K562 (cell line): ENCODE data around the gene IPPK. TPM values are rescaled to one million over a fixed set of nuclear protein-coding genes. Genes with fewer than 3 reads are reported as not detected.

ENCODE experiments used
- ATAC-seq: fragments of 200-7000 bp; cut with Tn5 transposase; 3 replicates; pipeline ENCODE4 v1.9.1; 2020; ENCODE audit warnings: moderate library complexity
- BruUV-seq: library from RNA; stranded (reverse); fragments of 400-500 nt; replicated peaks from 2 replicates; lab custom pipeline; 2021; lab: Mats Ljungman, UMichigan
- CTCF ChIA-PET: fragments of 300-600 bp; formaldehyde crosslinking; extraction: SDS; loops from one replicate; lab custom pipeline; 2021; ENCODE audit warnings: low intra/inter-chr PET ratio; lab: Yijun Ruan, JAX
- POLR2A ChIA-PET: fragments of 300-600, 350-650 bp; sonication (Branson Sonifier 250); formaldehyde crosslinking; extraction: SDS; loops from one replicate; lab custom pipeline; 2021; ENCODE audit warnings: antibody characterized with exemption, inconsistent platforms; lab: Yijun Ruan, JAX
- DNase-seq, 4 experiments: peaks; one replicate each; pipeline versions ENCODE4 v3.0.0 to v3.0.0-alpha.2; 2011 to 2018; ENCODE audit warnings: low spot score in 3 of 4, mixed read lengths in 3 of 4; ENCODE audit errors: extremely low read depth in 1 of 4
- FAIRE-seq: peaks from 2 replicates; lab custom pipeline; 2011; peaks lifted over from hg19 to GRCh38; lab: Jason Lieb, UNC
- H2AFZ ChIP-seq: 2 replicates; pipeline ENCODE4 v1.6.0; 2011; ENCODE audit warnings: low read depth, low read length, control low read depth, inconsistent platforms
- H3K27ac ChIP-seq: fragments of 200-600 bp; 3 replicates; pipeline ENCODE4 v1.8.0; 2011; ENCODE audit warnings: low read depth, mild to moderate bottlenecking, control low read depth, inconsistent platforms, low read length, moderate library complexity, mixed read lengths; ENCODE audit errors: extremely low read depth
- H3K27me3 ChIP-seq, 2 experiments: fragments of 300-600 bp in 1 of 2; 2 replicates in 1 of 2; 3 replicates in 1 of 2; pipeline versions ENCODE4 v1.6.0 to v1.8.0; 2011; ENCODE audit warnings: inconsistent platforms in 2 of 2, low read length in 2 of 2, mild to moderate bottlenecking in 1 of 2, mixed read lengths in 1 of 2, moderate library complexity in 1 of 2; ENCODE audit not compliant: control insufficient read depth in 2 of 2, insufficient read depth in 2 of 2
- H3K36me3 ChIP-seq: fragments of 300-600 bp; 3 replicates; pipeline ENCODE4 v1.8.0; 2011; ENCODE audit warnings: mild to moderate bottlenecking, low read length, inconsistent platforms; ENCODE audit not compliant: control insufficient read depth, insufficient read depth
- H3K4me1 ChIP-seq, 2 experiments: fragments of 200-600 bp in 1 of 2; replicated peaks in 1 of 2; 2 replicates in 1 of 2; 3 replicates in 1 of 2; pipeline versions ENCODE4 v1.5.1 to v1.8.0; 2011; ENCODE audit warnings: inconsistent platforms in 2 of 2, low read length in 2 of 2, mild to moderate bottlenecking in 1 of 2, mixed read lengths in 1 of 2, moderate library complexity in 1 of 2; ENCODE audit not compliant: control insufficient read depth in 2 of 2, insufficient read depth in 2 of 2
- H3K4me2 ChIP-seq: 2 replicates; pipeline ENCODE4 v1.6.1; 2011; ENCODE audit warnings: low read length, control low read depth, inconsistent platforms, mixed read lengths; ENCODE audit not compliant: insufficient read depth
- H3K4me3 ChIP-seq: fragments of 200-600 bp; sonication (generic), shearing (Covaris generic); 2 replicates; pipeline ENCODE4 v1.5.1; 2016; ENCODE audit warnings: control low read depth, inconsistent platforms
- H3K79me2 ChIP-seq: fragments of 200-600 bp; 3 replicates; pipeline ENCODE4 v1.8.0; 2011; ENCODE audit warnings: low read length, inconsistent platforms; ENCODE audit not compliant: control insufficient read depth, insufficient read depth
- H3K9ac ChIP-seq, 2 experiments: 2 replicates each; pipeline versions ENCODE4 v1.6.0 to v1.6.1; 2011; ENCODE audit warnings: low read depth in 2 of 2, low read length in 2 of 2, control low read depth in 1 of 2, inconsistent platforms in 1 of 2, mild to moderate bottlenecking in 1 of 2, mixed read lengths in 1 of 2; ENCODE audit not compliant: insufficient read depth in 1 of 2
- H3K9me1 ChIP-seq: one replicate; pipeline ENCODE4 v1.6.0; 2011; ENCODE audit warnings: inconsistent platforms, mild to moderate bottlenecking, low read length, moderate library complexity; ENCODE audit not compliant: control insufficient read depth, insufficient read depth
- H3K9me3 ChIP-seq: replicated peaks from 2 replicates; pipeline ENCODE4 v1.5.1; 2011; ENCODE audit warnings: low read depth, low read length, inconsistent platforms; ENCODE audit not compliant: control insufficient read depth, insufficient read depth
- H4K20me1 ChIP-seq: replicated peaks from 2 replicates; pipeline ENCODE4 v1.6.1; 2011; ENCODE audit warnings: low read length, inconsistent platforms, mixed read lengths; ENCODE audit not compliant: control insufficient read depth, insufficient read depth
- BHLHE40 ChIP-seq: IDR thresholded peaks from 2 replicates; pipeline ENCODE4 v1.6.1; 2011; ENCODE audit warnings: low read length, improper control_type of control experiment
- CTBP1 ChIP-seq: fragments of 450-650 bp; IDR thresholded peaks from 2 replicates; pipeline ENCODE4 v1.6.1; 2016; ENCODE audit warnings: borderline replicate concordance
- E2F8 ChIP-seq: fragments of 450-650 bp; IDR thresholded peaks from 2 replicates; pipeline ENCODE4 v1.7.1; 2018; ENCODE audit warnings: mild to moderate bottlenecking, low read depth; ENCODE audit not compliant: partially characterized antibody
- FIP1L1 ChIP-seq: fragments of 200-400 bp; formaldehyde crosslinking; IDR thresholded peaks from 2 replicates; pipeline ENCODE4 v1.6.1; 2018; ENCODE audit warnings: mild to moderate bottlenecking, low read depth, low read length; ENCODE audit not compliant: poor library complexity, severe bottlenecking
- HDGF ChIP-seq: fragments of 450-650 bp; IDR thresholded peaks from 2 replicates; pipeline ENCODE4 v1.6.1; 2016
- NELFE ChIP-seq: IDR thresholded peaks from 2 replicates; pipeline ENCODE4 v1.6.1; 2011; ENCODE audit warnings: mild to moderate bottlenecking; ENCODE audit not compliant: insufficient read depth, insufficient read length
- PML ChIP-seq: IDR thresholded peaks from 2 replicates; pipeline ENCODE4 v1.6.1; 2012; ENCODE audit warnings: low read length, inconsistent platforms
- RBFOX2 ChIP-seq: fragments of 200-400 bp; formaldehyde crosslinking; IDR thresholded peaks from 2 replicates; pipeline ENCODE4 v1.6.1; 2017; ENCODE audit warnings: low read depth, mild to moderate bottlenecking, low read length, moderate library complexity
- SAFB ChIP-seq: fragments of 200-400 bp; formaldehyde crosslinking; IDR thresholded peaks from 2 replicates; pipeline ENCODE4 v1.6.1; 2017; ENCODE audit warnings: low read depth, low read length, borderline replicate concordance
- SOX6 ChIP-seq: fragments of 450-650 bp; IDR thresholded peaks from 2 replicates; pipeline ENCODE4 v1.6.1; 2014; ENCODE audit warnings: mild to moderate bottlenecking
- ZNF277 ChIP-seq: fragments of 250-450 bp; sonication (Bioruptor Pico); IDR thresholded peaks from 2 replicates; pipeline ENCODE4 v1.8.0; 2022; ENCODE audit warnings: inconsistent platforms, mild to moderate bottlenecking, moderate library complexity, borderline replicate concordance
- WGBS: fragments of 100-300 bp; shearing (Covaris generic); methylation state at CpG from one replicate; pipeline ENCODE4 v1.1.6; 2016; ENCODE audit warnings: low coverage, mixed read lengths; ENCODE audit not compliant: insufficient coverage; ENCODE audit errors: missing lambda C conversion rate; 5-methylcytosine and 5-hydroxymethylcytosine counted together
- in situ Hi-C: fragments of 300-500 bp; cut with MboI; formaldehyde crosslinking; loops from 4 replicates; pipeline ENCODE4 v1.15.0; 2018; ENCODE audit warnings: inconsistent platforms, mixed read lengths
- intact Hi-C: fragments of 100-400 bp; cut with micrococcal nuclease; formaldehyde crosslinking; loops from 2 replicates; pipeline ENCODE4 v1.14.2; 2022
- polyA plus RNA-seq, 8 experiments: library from polyadenylated mRNA; depleted of rRNA in 4 of 8; stranded (reverse) in 5 of 8; unstranded in 3 of 8; fragments of >200 nt; fragmentation: Nextera tagmentation in 2 of 8; fragmentation: Illumina TruSeq in 1 of 8; extraction: Ambion mirVana in 2 of 8; extraction: Trizol in 1 of 8; gene quantifications; 2 replicates each; pipeline versions ENCODE4 v1.2.1 to v1.2.3, GENCODE V29; 2011 to 2014; ENCODE audit warnings: inconsistent platforms in 1 of 8, missing spikeins in 1 of 8
- total RNA-seq, 7 experiments: library from RNA; depleted of rRNA in 6 of 7; stranded (reverse); fragments of >200 nt in 6 of 7; fragmentation: Illumina TruSeq in 2 of 7; extraction: Trizol in 2 of 7; gene quantifications; 2 replicates each; pipeline versions ENCODE4 v1.2.1 to v1.2.3, GENCODE V29; 2011 to 2021; ENCODE audit warnings: low replicate concordance in 1 of 7
- TF ChIP-seq, protein P1 (sequence below): fragments of 450-650 bp; IDR thresholded peaks from 2 replicates; pipeline ENCODE4 v1.6.1; 2016
- TF ChIP-seq, protein P2 (sequence below): sonication (generic); formaldehyde crosslinking; IDR thresholded peaks from 2 replicates; pipeline ENCODE4 v1.8.1; 2022; ENCODE audit warnings: missing genetic modification reagents
- TF ChIP-seq, protein P3 (sequence below): fragments of 200-800 bp; sonication (Bioruptor generic); IDR thresholded peaks from 2 replicates; pipeline ENCODE4 v1.6.1; 2017; ENCODE audit warnings: missing genetic modification characterization, missing compliant biosample characterization

Gene IPPK
- total and polyA plus RNA-seq, 9 of the 15 experiments (the other 6 are each of a cell fraction or from before 2014, with no cell fraction given) = 3.1 to 22.2 (median 11.2) TPM

DNA sequence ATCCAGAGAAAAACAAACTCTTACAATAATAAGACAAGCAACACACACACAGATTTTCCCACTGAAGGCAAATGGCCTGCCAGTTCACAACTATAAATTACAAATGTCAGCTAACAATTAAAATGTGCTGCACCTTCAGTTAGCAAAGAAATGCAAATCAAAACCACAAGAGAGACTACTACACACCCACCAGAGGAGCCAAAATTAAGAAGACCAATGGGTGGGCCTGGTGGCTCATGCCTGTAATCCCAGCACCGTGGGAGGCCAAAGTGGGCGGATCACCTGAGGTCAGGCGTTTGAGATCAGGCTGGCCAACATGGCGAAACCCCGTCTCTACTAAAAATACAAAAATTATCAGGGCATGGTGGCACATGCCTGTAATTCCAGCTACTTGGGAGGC lies 15.1 kb upstream of the IPPK start (continued):
- TF ChIP-seq, protein P1, sequence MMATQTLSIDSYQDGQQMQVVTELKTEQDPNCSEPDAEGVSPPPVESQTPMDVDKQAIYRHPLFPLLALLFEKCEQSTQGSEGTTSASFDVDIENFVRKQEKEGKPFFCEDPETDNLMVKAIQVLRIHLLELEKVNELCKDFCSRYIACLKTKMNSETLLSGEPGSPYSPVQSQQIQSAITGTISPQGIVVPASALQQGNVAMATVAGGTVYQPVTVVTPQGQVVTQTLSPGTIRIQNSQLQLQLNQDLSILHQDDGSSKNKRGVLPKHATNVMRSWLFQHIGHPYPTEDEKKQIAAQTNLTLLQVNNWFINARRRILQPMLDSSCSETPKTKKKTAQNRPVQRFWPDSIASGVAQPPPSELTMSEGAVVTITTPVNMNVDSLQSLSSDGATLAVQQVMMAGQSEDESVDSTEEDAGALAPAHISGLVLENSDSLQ = peak; percentile 58

- no peak overlapping the region for H2AFZ ChIP-seq
- no peaks in the 10 kb centered on the region for H3K79me2 ChIP-seq
- no peak for DNase-seq
- no peak for ATAC-seq
- FAIRE-seq = no peak
- 64% methylated on average over 6 of the region's 8 CpGs for whole genome bisulfite sequencing
- H3K9me3 ChIP-seq = no peaks in the 10 kb centered on the region
- no peak overlapping the region for H3K4me3 ChIP-seq
- no peak overlapping the region for H3K4me2 ChIP-seq
- H3K9ac ChIP-seq = no peak overlapping the region
- intact Hi-C loops = no loop called here
- H3K9me1 ChIP-seq = no peaks in the 10 kb centered on the region
- H3K4me1 ChIP-seq = peaks cover 0 to 4% of the 10 kb centered on the region in 2 experiments; a peak in 2 of 5 replicates
- BruUV-seq = no TSS peak
- H3K36me3 ChIP-seq = no peaks in the 10 kb centered on the region
- no peak overlapping the region for H3K27ac ChIP-seq
- TF ChIP-seq FIP1L1 = no peak
- TF ChIP-seq HDGF = no peak
- no peak for TF ChIP-seq ZNF277
- no peak for TF ChIP-seq RBFOX2
- TF ChIP-seq, protein P2, sequence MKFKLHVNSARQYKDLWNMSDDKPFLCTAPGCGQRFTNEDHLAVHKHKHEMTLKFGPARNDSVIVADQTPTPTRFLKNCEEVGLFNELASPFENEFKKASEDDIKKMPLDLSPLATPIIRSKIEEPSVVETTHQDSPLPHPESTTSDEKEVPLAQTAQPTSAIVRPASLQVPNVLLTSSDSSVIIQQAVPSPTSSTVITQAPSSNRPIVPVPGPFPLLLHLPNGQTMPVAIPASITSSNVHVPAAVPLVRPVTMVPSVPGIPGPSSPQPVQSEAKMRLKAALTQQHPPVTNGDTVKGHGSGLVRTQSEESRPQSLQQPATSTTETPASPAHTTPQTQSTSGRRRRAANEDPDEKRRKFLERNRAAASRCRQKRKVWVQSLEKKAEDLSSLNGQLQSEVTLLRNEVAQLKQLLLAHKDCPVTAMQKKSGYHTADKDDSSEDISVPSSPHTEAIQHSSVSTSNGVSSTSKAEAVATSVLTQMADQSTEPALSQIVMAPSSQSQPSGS (CRISPR knock-in tag) = no peak
- no peak for TF ChIP-seq PML
- TF ChIP-seq NELFE = no peak
- no peak for TF ChIP-seq BHLHE40
- no peak for TF ChIP-seq SAFB
- TF ChIP-seq E2F8 = no peak
- no peak for TF ChIP-seq SOX6
- TF ChIP-seq, protein P3, sequence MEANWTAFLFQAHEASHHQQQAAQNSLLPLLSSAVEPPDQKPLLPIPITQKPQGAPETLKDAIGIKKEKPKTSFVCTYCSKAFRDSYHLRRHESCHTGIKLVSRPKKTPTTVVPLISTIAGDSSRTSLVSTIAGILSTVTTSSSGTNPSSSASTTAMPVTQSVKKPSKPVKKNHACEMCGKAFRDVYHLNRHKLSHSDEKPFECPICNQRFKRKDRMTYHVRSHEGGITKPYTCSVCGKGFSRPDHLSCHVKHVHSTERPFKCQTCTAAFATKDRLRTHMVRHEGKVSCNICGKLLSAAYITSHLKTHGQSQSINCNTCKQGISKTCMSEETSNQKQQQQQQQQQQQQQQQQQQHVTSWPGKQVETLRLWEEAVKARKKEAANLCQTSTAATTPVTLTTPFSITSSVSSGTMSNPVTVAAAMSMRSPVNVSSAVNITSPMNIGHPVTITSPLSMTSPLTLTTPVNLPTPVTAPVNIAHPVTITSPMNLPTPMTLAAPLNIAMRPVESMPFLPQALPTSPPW (CRISPR knock-in tag) = no peak
- TF ChIP-seq CTBP1 = no peak
- TF ChIP-seq, all 486 proteins: peak for 0
- ChIA-PET POLR2A (no interaction called here), CTCF (no interaction called here)
- Histone ChIP-seq H3K27me3 (no peaks in the 10 kb centered on the region), H4K20me1 (no peaks in the 10 kb centered on the region)
- in situ Hi-C loops = no loop called here
Observed at GRCh38 chr9:92682269-92682668, 12.3 kb upstream of the IPPK start.
